Stomach (tissue), 4 donors: ENCODE data around the gene ARHGAP32.
"Not testable (repeated sequence)": the region's sequence is repeated elsewhere in the genome, so short reads cannot be mapped to it uniquely, and the experiment has no call there.

Source experiments
- POLR2A ChIP-seq, 4 donors: fragments of 450-650 bp; IDR thresholded peaks; one replicate each; pipeline ENCODE4 v1.6.1; 2016; ENCODE audit warnings: antibody characterized with exemption in 4 of 4, control low read depth in 2 of 4, mild to moderate bottlenecking in 1 of 4, moderate library complexity in 1 of 4
- TF ChIP-seq, protein P1 (sequence below), 7 experiments: fragments of 450-650 bp in 4 of 7; fragments of 200-600 bp in 3 of 7; sonication (generic) in 3 of 7; IDR thresholded peaks; one replicate each; pipeline ENCODE4 v1.5.1; 2016 to 2019; ENCODE audit warnings: antibody characterized with exemption in 7 of 7, control low read depth in 2 of 7, mild to moderate bottlenecking in 1 of 7

GRCh38 chr11:129128881-129129620 is 63.1 kb downstream of the ARHGAP32 start:
- TF ChIP-seq, protein P1, sequence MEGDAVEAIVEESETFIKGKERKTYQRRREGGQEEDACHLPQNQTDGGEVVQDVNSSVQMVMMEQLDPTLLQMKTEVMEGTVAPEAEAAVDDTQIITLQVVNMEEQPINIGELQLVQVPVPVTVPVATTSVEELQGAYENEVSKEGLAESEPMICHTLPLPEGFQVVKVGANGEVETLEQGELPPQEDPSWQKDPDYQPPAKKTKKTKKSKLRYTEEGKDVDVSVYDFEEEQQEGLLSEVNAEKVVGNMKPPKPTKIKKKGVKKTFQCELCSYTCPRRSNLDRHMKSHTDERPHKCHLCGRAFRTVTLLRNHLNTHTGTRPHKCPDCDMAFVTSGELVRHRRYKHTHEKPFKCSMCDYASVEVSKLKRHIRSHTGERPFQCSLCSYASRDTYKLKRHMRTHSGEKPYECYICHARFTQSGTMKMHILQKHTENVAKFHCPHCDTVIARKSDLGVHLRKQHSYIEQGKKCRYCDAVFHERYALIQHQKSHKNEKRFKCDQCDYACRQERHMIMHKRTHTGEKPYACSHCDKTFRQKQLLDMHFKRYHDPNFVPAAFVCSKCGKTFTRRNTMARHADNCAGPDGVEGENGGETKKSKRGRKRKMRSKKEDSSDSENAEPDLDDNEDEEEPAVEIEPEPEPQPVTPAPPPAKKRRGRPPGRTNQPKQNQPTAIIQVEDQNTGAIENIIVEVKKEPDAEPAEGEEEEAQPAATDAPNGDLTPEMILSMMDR (IDR thresholded peaks at IDR 0.05) = not testable (repeated sequence)
- not testable (repeated sequence) for TF ChIP-seq POLR2A (IDR thresholded peaks at IDR 0.05)
